HCT116 (cell line): ENCODE measurements around the gene SPI1. TPM values are rescaled to one million over a fixed set of nuclear protein-coding genes. Genes with fewer than 3 reads are reported as not detected.

Source experiments
- ATAC-seq: fragments of 200-7000 bp; cut with Tn5 transposase; 2 replicates; pipeline ENCODE4 v1.9.1; 2020; ENCODE audit warnings: mild to moderate bottlenecking, moderate library complexity
- BruUV-seq: library from RNA; stranded (reverse); fragments of 400-500 nt; replicated peaks from 2 replicates; lab custom pipeline; 2021; lab: Mats Ljungman, UMichigan
- CTCF ChIA-PET: fragments of 300-600 bp; sonication (Branson Sonifier 250); formaldehyde crosslinking; loops from one replicate; lab custom pipeline; 2021; ENCODE audit warnings: antibody characterized with exemption; lab: Charles Lee
- POLR2A ChIA-PET: fragments of 300-600, 350-600 bp; sonication (Branson Sonifier 250); formaldehyde crosslinking; loops from one replicate; lab custom pipeline; 2021; ENCODE audit warnings: antibody characterized with exemption; lab: Charles Lee
- RAD21 ChIA-PET, 2 experiments: fragments of 300-600 bp; sonication (Branson Sonifier 250); formaldehyde crosslinking; loops; one replicate each; lab custom pipeline; 2023; ENCODE audit warnings: low total read pairs in 2 of 2; ENCODE audit not compliant: uncharacterized antibody in 2 of 2, unreplicated experiment in 2 of 2, low non-redundant PET in 1 of 2; lab: Charles Lee
- DNase-seq: peaks from one replicate; pipeline ENCODE4 v3.0.0-alpha.2; 2010; ENCODE audit warnings: low read depth, low spot score
- H2AFZ ChIP-seq: fragments of 200-600 bp; shearing (Covaris generic), sonication (generic); 2 replicates; pipeline ENCODE4 v1.6.1; 2017; ENCODE audit warnings: low read depth, mixed run types, mixed read lengths, antibody characterized with exemption, low read length; ENCODE audit not compliant: poor library complexity, severe bottlenecking
- H3K27ac ChIP-seq: 2 replicates; pipeline ENCODE4 v1.5.1; 2012; ENCODE audit warnings: low read depth, low read length
- H3K27me3 ChIP-seq: fragments of 200-600 bp; sonication (generic); 2 replicates; pipeline ENCODE4 v1.6.1; 2016; ENCODE audit warnings: mixed run types, low read length, mixed read lengths; ENCODE audit not compliant: insufficient read depth
- H3K36me3 ChIP-seq, 2 experiments: fragments of 200-500 bp in 1 of 2; fragments of 200-600 bp in 1 of 2; sonication (Bioruptor generic) in 1 of 2; sonication (generic) in 1 of 2; 2 replicates each; pipeline versions ENCODE4 v1.5.1 to v1.6.1; 2014 to 2016; ENCODE audit warnings: low read length in 2 of 2, inconsistent platforms in 1 of 2, mixed read lengths in 1 of 2, mixed run types in 1 of 2; ENCODE audit not compliant: insufficient read depth in 2 of 2, control insufficient read depth in 1 of 2
- H3K4me1 ChIP-seq, 2 experiments: fragments of 200-600 bp in 1 of 2; sonication (generic) in 1 of 2; 2 replicates each; pipeline versions ENCODE4 v1.5.1 to v1.6.1; 2012 to 2017; ENCODE audit warnings: low read length in 2 of 2, inconsistent platforms in 1 of 2, mild to moderate bottlenecking in 1 of 2, mixed read lengths in 1 of 2, mixed run types in 1 of 2, moderate library complexity in 1 of 2; ENCODE audit not compliant: insufficient read depth in 2 of 2, control insufficient read depth in 1 of 2
- H3K4me2 ChIP-seq: fragments of 200-600 bp; sonication (generic); 2 replicates; pipeline ENCODE4 v1.6.1; 2017; ENCODE audit warnings: mixed run types, low read length, mixed read lengths
- H3K4me3 ChIP-seq, 2 experiments: fragments of 200-600 bp in 1 of 2; sonication (generic) in 1 of 2; replicated peaks in 1 of 2; 2 replicates each; pipeline ENCODE4 v1.5.1; 2011 to 2016; ENCODE audit warnings: low read length in 2 of 2, control low read depth in 1 of 2, low read depth in 1 of 2, mild to moderate bottlenecking in 1 of 2, mixed read lengths in 1 of 2, mixed run types in 1 of 2
- H3K79me2 ChIP-seq: fragments of 200-600 bp; sonication (generic); 2 replicates; pipeline ENCODE4 v1.6.1; 2017; ENCODE audit warnings: mild to moderate bottlenecking, mixed run types, low read length, moderate library complexity, mixed read lengths; ENCODE audit not compliant: insufficient read depth
- H3K9ac ChIP-seq: fragments of 200-600 bp; sonication (generic); 2 replicates; pipeline ENCODE4 v1.6.1; 2016; ENCODE audit warnings: low read length, mixed read lengths
- H3K9me2 ChIP-seq: fragments of 200-600 bp; sonication (generic), shearing (Covaris generic); 2 replicates; pipeline ENCODE4 v1.6.1; 2017; ENCODE audit warnings: mixed run types, mild to moderate bottlenecking, moderate library complexity; ENCODE audit not compliant: insufficient read depth
- H3K9me3 ChIP-seq, 2 experiments: fragments of 200-500 bp in 1 of 2; fragments of 200-600 bp in 1 of 2; sonication (Bioruptor generic) in 1 of 2; sonication (generic) in 1 of 2; 2 replicates each; pipeline ENCODE4 v1.6.1; 2014 to 2017; ENCODE audit warnings: low read length in 2 of 2, mixed read lengths in 2 of 2, inconsistent platforms in 1 of 2, low read depth in 1 of 2, mild to moderate bottlenecking in 1 of 2, mixed run types in 1 of 2, moderate library complexity in 1 of 2; ENCODE audit not compliant: control insufficient read depth in 1 of 2, insufficient read depth in 1 of 2
- H4K20me1 ChIP-seq: fragments of 200-600 bp; sonication (generic), shearing (Covaris generic); 2 replicates; pipeline ENCODE4 v1.6.1; 2017; ENCODE audit warnings: mixed run types, mild to moderate bottlenecking, moderate library complexity; ENCODE audit not compliant: insufficient read depth
- CBX3 ChIP-seq: IDR thresholded peaks from 2 replicates; pipeline ENCODE4 v1.6.1; 2012; ENCODE audit warnings: low read depth
- EZH2 ChIP-seq: fragments of 200-600 bp; sonication (generic); IDR thresholded peaks from 2 replicates; pipeline ENCODE4 v1.6.1; 2017; ENCODE audit warnings: antibody characterized with exemption, mixed run types
- FOSL1 ChIP-seq: IDR thresholded peaks from 2 replicates; pipeline ENCODE4 v1.6.1; 2012; ENCODE audit warnings: low read depth
- YY1 ChIP-seq: IDR thresholded peaks from 2 replicates; pipeline ENCODE4 v1.6.1; 2011; ENCODE audit warnings: low read length, low read depth, moderate library complexity, mild to moderate bottlenecking; ENCODE audit not compliant: insufficient replicate concordance; ENCODE audit errors: extremely low read depth
- ZNF274 ChIP-seq: fragments of 200-500 bp; sonication (Bioruptor generic); IDR thresholded peaks from 2 replicates; pipeline ENCODE4 v1.6.1; 2014; ENCODE audit warnings: mild to moderate bottlenecking, low read depth, low read length, inconsistent platforms
- intact Hi-C: fragments of 100-400 bp; cut with micrococcal nuclease; formaldehyde crosslinking; loops from 2 replicates; pipeline ENCODE4 v1.10.0; 2022
- total RNA-seq: library from RNA; stranded (reverse); gene quantifications from one replicate; pipeline ENCODE4 v1.2.1, GENCODE V29; 2021; ENCODE audit not compliant: unreplicated experiment
- TF ChIP-seq, protein P1 (sequence below): IDR thresholded peaks from 2 replicates; pipeline ENCODE4 v1.6.1; 2012; ENCODE audit warnings: low read depth
- TF ChIP-seq, protein P2 (sequence below): IDR thresholded peaks from 2 replicates; pipeline ENCODE4 v1.6.1; 2012

SPI1 gene
- total RNA-seq, 1 experiment from 2014 or later, result 0.32 TPM

DNA sequence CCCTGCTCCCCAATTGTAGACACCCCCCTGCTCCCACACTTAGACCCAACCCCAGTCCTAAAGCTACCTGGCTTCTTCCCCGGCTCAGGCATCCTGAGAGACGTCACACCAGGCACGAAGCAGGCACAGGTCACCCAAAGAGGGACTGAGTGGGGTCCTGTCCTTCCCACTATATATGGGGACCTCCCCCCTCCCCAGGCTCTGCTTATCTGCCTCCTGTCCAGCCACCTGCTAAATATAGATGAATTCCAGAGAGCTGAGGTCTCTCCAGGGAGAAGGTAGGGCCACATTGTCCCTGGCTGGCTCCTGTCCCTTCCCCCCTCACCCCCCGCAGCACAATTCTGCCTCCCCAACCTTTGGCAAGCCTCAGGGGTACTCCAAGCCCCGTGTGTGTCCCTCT is 25.8 kb downstream of the SPI1 start, which contains the start of gene MYBPC3:
TSS of gene MYBPC3 (minus strand) at position 147 of the 400 bp plus-strand sequence. CDS start at position 92, 55 bp downstream.
- Histone ChIP-seq H3K27ac (no peak within 1 kb of the TSS), H3K4me2 (no peak within 1 kb of the TSS), H3K9me3 (no peaks in the 10 kb centered on the region), H3K79me2 (no peaks in the 10 kb centered on the region), H2AFZ (no peak within 1 kb of the TSS), H3K4me3 (no peak within 1 kb of the TSS), H3K36me3 (no peaks in the 10 kb centered on the region), H3K4me1 (peaks cover 0 to 13% of the 10 kb centered on the region in 2 experiments; a peak in 2 of 4 replicates), H4K20me1 (no peaks in the 10 kb centered on the region), H3K27me3 (no peaks in the 10 kb centered on the region), H3K9ac (no peak within 1 kb of the TSS), H3K9me2 (no peaks in the 10 kb centered on the region)
- intact Hi-C loops, result loop anchor here (10.0 kb wide), 1 partner anchor 98 kb away; the partner anchor contains the start of gene NR1H3
- BruUV-seq, result no TSS peak
- ChIA-PET CTCF (no interaction called here), RAD21 (no interaction called here), POLR2A (no interaction called here)
- no peak for DNase-seq
- no peak for TF ChIP-seq CBX3
- TF ChIP-seq ZNF274, result no peak
- ATAC-seq, result no peak

DNA sequence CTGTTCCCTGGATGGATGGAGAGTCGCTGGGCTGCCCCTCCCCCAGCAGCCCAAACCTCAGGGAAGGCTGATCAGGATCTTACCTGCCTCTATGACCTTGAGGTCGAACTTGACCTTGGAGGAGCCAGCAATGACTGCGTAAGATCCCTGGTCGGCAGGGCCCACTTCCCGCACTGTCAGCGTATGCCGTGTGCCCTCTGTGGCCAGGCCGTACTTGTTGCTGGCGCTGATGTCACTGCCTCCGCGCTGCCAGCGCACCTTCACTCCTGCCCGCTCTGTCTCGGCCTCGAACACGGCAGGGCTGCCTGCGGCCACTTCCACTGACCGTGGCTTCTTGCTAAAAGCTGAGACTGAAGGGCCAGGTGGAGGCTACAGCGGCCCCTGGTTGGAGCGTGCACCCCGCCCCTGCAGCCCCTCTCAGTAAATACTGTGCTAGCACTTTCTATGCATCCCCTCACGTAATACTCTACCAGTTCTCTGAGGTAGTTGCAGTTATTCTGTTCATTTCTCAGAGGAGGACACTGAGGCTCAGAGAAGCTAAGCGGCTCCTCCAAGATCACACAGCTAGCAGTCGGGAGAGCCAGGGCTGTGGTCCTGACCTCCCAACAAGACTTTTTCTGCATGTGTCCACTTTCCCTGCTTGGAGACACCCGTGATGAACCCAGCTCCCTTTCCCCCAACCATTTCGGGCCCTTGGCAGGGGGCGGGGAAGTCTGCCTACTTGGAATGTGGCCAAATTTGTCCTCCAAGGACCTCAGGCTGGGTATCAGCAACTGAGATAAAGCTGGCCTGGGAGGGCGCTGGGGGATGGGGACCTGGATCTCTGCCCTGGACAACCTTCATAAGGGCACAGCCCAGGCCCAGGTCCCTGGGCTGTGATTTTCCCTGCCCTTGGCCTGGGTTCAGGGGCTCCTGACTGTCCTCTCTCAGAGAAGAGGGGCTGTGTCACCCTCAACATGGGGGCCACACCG is 26.9 kb downstream of the SPI1 start:
- H2AFZ ChIP-seq, result no peak overlapping the region
- no peak overlapping the region for H3K9ac ChIP-seq
- CTCF ChIA-PET, result no interaction called here
- intact Hi-C loops, result loop anchor here (10.0 kb wide), 1 partner anchor 97 kb away; the partner anchor contains the start of gene NR1H3
- H3K9me2 ChIP-seq, result no peaks in the 10 kb centered on the region
- peaks cover 0 to 13% of the 10 kb centered on the region in 2 experiments; a peak in 2 of 4 replicates for H3K4me1 ChIP-seq
- H3K4me3 ChIP-seq, result no peak overlapping the region
- RAD21 ChIA-PET, result no interaction called here
- no peaks in the 10 kb centered on the region for H3K27me3 ChIP-seq
- DNase-seq (no peak), ATAC-seq (no peak)
- H3K9me3 ChIP-seq, result no peaks in the 10 kb centered on the region
- no TSS peak for BruUV-seq
- H3K27ac ChIP-seq, result no peak overlapping the region
- H3K79me2 ChIP-seq, result no peaks in the 10 kb centered on the region
- TF ChIP-seq, protein P1, sequence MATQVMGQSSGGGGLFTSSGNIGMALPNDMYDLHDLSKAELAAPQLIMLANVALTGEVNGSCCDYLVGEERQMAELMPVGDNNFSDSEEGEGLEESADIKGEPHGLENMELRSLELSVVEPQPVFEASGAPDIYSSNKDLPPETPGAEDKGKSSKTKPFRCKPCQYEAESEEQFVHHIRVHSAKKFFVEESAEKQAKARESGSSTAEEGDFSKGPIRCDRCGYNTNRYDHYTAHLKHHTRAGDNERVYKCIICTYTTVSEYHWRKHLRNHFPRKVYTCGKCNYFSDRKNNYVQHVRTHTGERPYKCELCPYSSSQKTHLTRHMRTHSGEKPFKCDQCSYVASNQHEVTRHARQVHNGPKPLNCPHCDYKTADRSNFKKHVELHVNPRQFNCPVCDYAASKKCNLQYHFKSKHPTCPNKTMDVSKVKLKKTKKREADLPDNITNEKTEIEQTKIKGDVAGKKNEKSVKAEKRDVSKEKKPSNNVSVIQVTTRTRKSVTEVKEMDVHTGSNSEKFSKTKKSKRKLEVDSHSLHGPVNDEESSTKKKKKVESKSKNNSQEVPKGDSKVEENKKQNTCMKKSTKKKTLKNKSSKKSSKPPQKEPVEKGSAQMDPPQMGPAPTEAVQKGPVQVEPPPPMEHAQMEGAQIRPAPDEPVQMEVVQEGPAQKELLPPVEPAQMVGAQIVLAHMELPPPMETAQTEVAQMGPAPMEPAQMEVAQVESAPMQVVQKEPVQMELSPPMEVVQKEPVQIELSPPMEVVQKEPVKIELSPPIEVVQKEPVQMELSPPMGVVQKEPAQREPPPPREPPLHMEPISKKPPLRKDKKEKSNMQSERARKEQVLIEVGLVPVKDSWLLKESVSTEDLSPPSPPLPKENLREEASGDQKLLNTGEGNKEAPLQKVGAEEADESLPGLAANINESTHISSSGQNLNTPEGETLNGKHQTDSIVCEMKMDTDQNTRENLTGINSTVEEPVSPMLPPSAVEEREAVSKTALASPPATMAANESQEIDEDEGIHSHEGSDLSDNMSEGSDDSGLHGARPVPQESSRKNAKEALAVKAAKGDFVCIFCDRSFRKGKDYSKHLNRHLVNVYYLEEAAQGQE, result no peak
- TF ChIP-seq EZH2 (no peak), YY1 (no peak), FOSL1 (no peak)
- TF ChIP-seq, protein P2, sequence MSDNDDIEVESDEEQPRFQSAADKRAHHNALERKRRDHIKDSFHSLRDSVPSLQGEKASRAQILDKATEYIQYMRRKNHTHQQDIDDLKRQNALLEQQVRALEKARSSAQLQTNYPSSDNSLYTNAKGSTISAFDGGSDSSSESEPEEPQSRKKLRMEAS, result no peak
- POLR2A ChIA-PET, result no interaction called here
- no peaks in the 10 kb centered on the region for H3K36me3 ChIP-seq
- no peaks in the 10 kb centered on the region for H4K20me1 ChIP-seq
- no peak overlapping the region for H3K4me2 ChIP-seq
